Esophagus muscularis mucosa (tissue), 4 donors: ENCODE data around the gene CLDN6. TPM values are rescaled to one million over a fixed set of nuclear protein-coding genes. Genes with fewer than 3 reads are reported as not detected.
A peak's percentile ranks its signal among the peaks of the same experiment; 100 is the strongest.

ENCODE experiments used
- DNase-seq: peaks from one replicate; pipeline ENCODE4 v3.0.0-alpha.2; 2017; ENCODE audit errors: extremely low spot score
- H3K27ac ChIP-seq, 4 donors: fragments of 200-600 bp; sonication (generic); replicated peaks in 1 of 4; 1 replicate in 3 of 4; 2 replicates in 1 of 4; pipeline ENCODE4 v1.5.1; 2016 to 2019; ENCODE audit warnings: mild to moderate bottlenecking in 1 of 4
- H3K27me3 ChIP-seq, 4 donors: fragments of 200-600 bp; sonication (generic); one replicate each; pipeline versions ENCODE4 v1.5.1 to v1.6.0; 2016 to 2019
- H3K36me3 ChIP-seq, 4 donors: fragments of 200-600 bp; sonication (generic); one replicate each; pipeline ENCODE4 v1.5.1; 2016 to 2019
- H3K4me1 ChIP-seq, 4 donors: fragments of 200-600 bp; sonication (generic); one replicate each; pipeline ENCODE4 v1.5.1; 2016 to 2019
- H3K4me3 ChIP-seq, 4 donors: fragments of 200-600 bp; sonication (generic); 1 replicate in 2 of 4; 2 replicates in 2 of 4; pipeline ENCODE4 v1.5.1; 2016 to 2019; ENCODE audit warnings: mild to moderate bottlenecking in 4 of 4, moderate library complexity in 1 of 4
- H3K9me3 ChIP-seq, 4 donors: fragments of 200-600 bp; sonication (generic); 1 replicate in 3 of 4; 2 replicates in 1 of 4; pipeline ENCODE4 v1.5.1; 2016 to 2019
- CTCF ChIP-seq, 3 experiments: fragments of 200-600 bp in 2 of 3; fragments of 450-650 bp in 1 of 3; sonication (generic) in 2 of 3; IDR thresholded peaks; one replicate each; pipeline ENCODE4 v1.5.1; 2017 to 2019; ENCODE audit warnings: antibody characterized with exemption in 3 of 3, mild to moderate bottlenecking in 2 of 3, moderate library complexity in 1 of 3
- EP300 ChIP-seq: sonication (generic); formaldehyde crosslinking; IDR thresholded peaks from one replicate; pipeline ENCODE4 v1.6.1; 2017; ENCODE audit warnings: antibody characterized with exemption
- POLR2A ChIP-seq: fragments of 450-650 bp; IDR thresholded peaks from one replicate; pipeline ENCODE4 v1.6.1; 2017; ENCODE audit warnings: antibody characterized with exemption, moderate library complexity, mild to moderate bottlenecking, low read depth
- POLR2AphosphoS5 ChIP-seq, 2 donors: sonication (generic); formaldehyde crosslinking; IDR thresholded peaks; one replicate each; pipeline ENCODE4 v1.6.1; 2017; ENCODE audit warnings: antibody characterized with exemption in 2 of 2
- WGBS: methylation state at CpG from one replicate; pipeline ENCODE4 v1.1.5; 2018; 5-methylcytosine and 5-hydroxymethylcytosine counted together
- intact Hi-C: fragments of 100-400 bp; cut with DNase I; formaldehyde crosslinking; loops from one replicate; pipeline ENCODE4 v1.15.1; 2023
- total RNA-seq, 4 donors: library from RNA; depleted of rRNA; stranded (reverse); fragments of >200 nt; gene quantifications; one replicate each; pipeline versions ENCODE4 v1.1.0 to v1.2.1, GENCODE V29; 2016

CLDN6 gene
- total RNA-seq, 4 donors from 2014 or later: not detected

- Histone ChIP-seq H3K27me3 (peaks cover 6 to 98% (median 55%) of the 10 kb centered on the region in 4 donors), H3K4me3 (peak overlapping the region; percentile 48 to 60 (median 54)), H3K9me3 (no peaks in the 10 kb centered on the region), H3K36me3 (no peaks in the 10 kb centered on the region), H3K27ac (no peak overlapping the region), H3K4me1 (peaks cover 20 to 25% (median 23%) of the 10 kb centered on the region in 4 donors)
- TF ChIP-seq POLR2AphosphoS5 (IDR thresholded peaks at IDR 0.05) (no peak), EP300 (no peak), CTCF (IDR thresholded peaks at IDR 0.05) (no peak), POLR2A (no peak)
- no peak for DNase-seq
- intact Hi-C loops: no loop called here
- WGBS: 2% methylated on average over 16 of the region's 54 CpGs
Measured at GRCh38 chr16:3046641-3047386, 28.8 kb upstream of the CLDN6 start.

GRCh38 chr16:3045758-3046640 is 28.0 kb upstream of the CLDN6 start, which contains the start of gene MMP25:
Gene MMP25, plus strand, starts transcription at chr16:3046561. Its CDS starts 357 bp downstream, at chr16:3046918.
- H3K27me3 ChIP-seq: peaks cover 6 to 97% (median 55%) of the 10 kb centered on the region in 4 donors
- H3K4me1 ChIP-seq: peaks cover 20 to 25% (median 23%) of the 10 kb centered on the region in 4 donors
- no peak for DNase-seq
- intact Hi-C loops: no loop called here
- no peak within 1 kb of the TSS for H3K27ac ChIP-seq
- H3K4me3 ChIP-seq: peak within 1 kb of the TSS; percentile 48 to 60 (median 54)
- no peak for TF ChIP-seq EP300
- TF ChIP-seq CTCF (IDR thresholded peaks at IDR 0.05): no peak
- TF ChIP-seq POLR2A: no peak
- TF ChIP-seq POLR2AphosphoS5 (IDR thresholded peaks at IDR 0.05): no peak
- no peaks in the 10 kb centered on the region for H3K36me3 ChIP-seq
- H3K9me3 ChIP-seq: no peaks in the 10 kb centered on the region
- WGBS: under 1% methylated on average over 34 of the region's 86 CpGs

GRCh38 chr16:3044708-3045107 is 26.7 kb upstream of the CLDN6 start:
- TF ChIP-seq POLR2AphosphoS5 (IDR thresholded peaks at IDR 0.05) (no peak), CTCF (IDR thresholded peaks at IDR 0.05) (no peak), POLR2A (no peak), EP300 (no peak)
- Histone ChIP-seq H3K27me3 (peaks cover 6 to 98% (median 57%) of the 10 kb centered on the region in 4 donors), H3K4me1 (peaks cover 20 to 25% (median 23%) of the 10 kb centered on the region in 4 donors), H3K36me3 (no peaks in the 10 kb centered on the region), H3K9me3 (no peaks in the 10 kb centered on the region), H3K27ac (no peak overlapping the region), H3K4me3 (peak overlapping the region in 1 of 4 donors; percentile 53)
- intact Hi-C loops: no loop called here
- 90% methylated on average over 6 of the region's 6 CpGs for WGBS
- no peak for DNase-seq

- Histone ChIP-seq H3K27ac (no peak overlapping the region), H3K4me3 (no peak overlapping the region), H3K4me1 (peaks cover 20 to 25% (median 23%) of the 10 kb centered on the region in 4 donors), H3K27me3 (peaks cover 6 to 98% (median 56%) of the 10 kb centered on the region in 4 donors), H3K9me3 (no peaks in the 10 kb centered on the region), H3K36me3 (no peaks in the 10 kb centered on the region)
- WGBS: 81% methylated on average over 3 of the region's 3 CpGs
- intact Hi-C loops: no loop called here
- no peak for TF ChIP-seq EP300
- TF ChIP-seq POLR2AphosphoS5 (IDR thresholded peaks at IDR 0.05): no peak
- TF ChIP-seq POLR2A: no peak
- TF ChIP-seq CTCF (IDR thresholded peaks at IDR 0.05): no peak
- DNase-seq: no peak
Measured at GRCh38 chr16:3042376-3042775, 24.4 kb upstream of the CLDN6 start.
